ENCODE measurements around the gene CCDC154. TPM values are rescaled to one million over a fixed set of nuclear protein-coding genes. Genes with fewer than 3 reads are reported as not detected.

Gene CCDC154
- total and polyA plus RNA-seq, 4 donors, result 0.63 to 4.5 (median 1.4) TPM

GRCh38 chr16:1414532-1415260, 29.7 kb downstream of the CCDC154 start, which contains the start of gene UNKL:
Gene UNKL, minus strand, starts transcription at chr16:1414704. Its CDS starts 13 bp downstream, at chr16:1414691.
- H3K27me3 ChIP-seq (ENCODE audit: control insufficient read depth in 3 of 3, insufficient read depth in 3 of 3, low read length in 2 of 3), result no peaks in the 10 kb centered on the region
- peak; percentile 66 to 87 (median 83) for DNase-seq
- H3K4me1 ChIP-seq (ENCODE audit: control insufficient read depth in 5 of 5, insufficient read depth in 5 of 5, low read length in 5 of 5), result peaks cover 0 to 12% (median 7%) of the 10 kb centered on the region in 5 donors
- H3K9ac ChIP-seq (ENCODE audit: insufficient read depth in 1 of 2, low read length in 2 of 2), result peak within 1 kb of the TSS; percentile 16 to 23
- WGBS, 2 donors, result 2 to 5% methylated on average over 16 to 71 of the region's 72 CpGs
- H3K4me3 ChIP-seq, result peak within 1 kb of the TSS; percentile 95
- H3K27ac ChIP-seq (ENCODE audit: low read depth in 1 of 2, low read length in 1 of 2), result peak within 1 kb of the TSS; percentile 88 to 95
- TF ChIP-seq CTCF (IDR thresholded peaks at IDR 0.05; ENCODE audit: control extremely low read depth, extremely low read depth), result no peak
- peaks cover 0 to 11% (median 0%) of the 10 kb centered on the region in 4 donors for H3K36me3 ChIP-seq (ENCODE audit: control insufficient read depth in 4 of 4, insufficient read depth in 4 of 4, low read length in 4 of 4)
- no peaks in the 10 kb centered on the region for H3K9me3 ChIP-seq (ENCODE audit: control insufficient read depth in 4 of 4, insufficient read depth in 3 of 4, low read length in 3 of 4)
- peak; percentile 35 for ATAC-seq (ENCODE audit: insufficient read depth, low FRiP score)

GRCh38 chr16:1413684-1414531, 30.4 kb downstream of the CCDC154 start:
- H3K9me3 ChIP-seq (ENCODE audit: control insufficient read depth in 4 of 4, insufficient read depth in 3 of 4, low read length in 3 of 4), result no peaks in the 10 kb centered on the region
- peaks cover 0 to 11% (median 6%) of the 10 kb centered on the region in 5 donors for H3K4me1 ChIP-seq (ENCODE audit: control insufficient read depth in 5 of 5, insufficient read depth in 5 of 5, low read length in 5 of 5)
- H3K27ac ChIP-seq (ENCODE audit: low read depth in 1 of 2, low read length in 1 of 2), result peak overlapping the region; percentile 88 to 95
- H3K36me3 ChIP-seq (ENCODE audit: control insufficient read depth in 4 of 4, insufficient read depth in 4 of 4, low read length in 4 of 4), result peaks cover 0 to 13% (median 0%) of the 10 kb centered on the region in 4 donors
- H3K9ac ChIP-seq (ENCODE audit: insufficient read depth in 1 of 2, low read length in 2 of 2), result peak overlapping the region; percentile 16 to 23
- no peak for TF ChIP-seq CTCF (IDR thresholded peaks at IDR 0.05; ENCODE audit: control extremely low read depth, extremely low read depth)
- ATAC-seq (ENCODE audit: insufficient read depth, low FRiP score), result peak; percentile 60
- H3K27me3 ChIP-seq (ENCODE audit: control insufficient read depth in 3 of 3, insufficient read depth in 3 of 3, low read length in 2 of 3), result no peaks in the 10 kb centered on the region
- WGBS, 2 donors, result 4% methylated on average over 63 to 85 of the region's 85 CpGs
- H3K4me3 ChIP-seq, result peak overlapping the region; percentile 95
- peak; percentile 34 to 66 (median 61) for DNase-seq

GRCh38 chr16:1412847-1413246, 31.5 kb downstream of the CCDC154 start:
- DNase-seq (no peak), ATAC-seq (ENCODE audit: insufficient read depth, low FRiP score) (no peak)
- WGBS, 2 donors, result 89 to 90% methylated on average over 2 of the region's 2 CpGs
- H3K4me3 ChIP-seq, result no peak overlapping the region
- peaks cover 0 to 13% (median 0%) of the 10 kb centered on the region in 4 donors for H3K36me3 ChIP-seq (ENCODE audit: control insufficient read depth in 4 of 4, insufficient read depth in 4 of 4, low read length in 4 of 4)
- H3K27me3 ChIP-seq (ENCODE audit: control insufficient read depth in 3 of 3, insufficient read depth in 3 of 3, low read length in 2 of 3), result no peaks in the 10 kb centered on the region
- no peaks in the 10 kb centered on the region for H3K9me3 ChIP-seq (ENCODE audit: control insufficient read depth in 4 of 4, insufficient read depth in 3 of 4, low read length in 3 of 4)
- no peak for TF ChIP-seq CTCF (IDR thresholded peaks at IDR 0.05; ENCODE audit: control extremely low read depth, extremely low read depth)
- H3K27ac ChIP-seq (ENCODE audit: low read depth in 1 of 2, low read length in 1 of 2), result no peak overlapping the region
- no peak overlapping the region for H3K9ac ChIP-seq (ENCODE audit: insufficient read depth in 1 of 2, low read length in 2 of 2)
- peaks cover 0 to 17% (median 7%) of the 10 kb centered on the region in 5 donors for H3K4me1 ChIP-seq (ENCODE audit: control insufficient read depth in 5 of 5, insufficient read depth in 5 of 5, low read length in 5 of 5)

Data from lung (tissue), 12 donors.